Measurements from ENCODE around the gene TMEM158.

TMEM158 gene

DNA sequence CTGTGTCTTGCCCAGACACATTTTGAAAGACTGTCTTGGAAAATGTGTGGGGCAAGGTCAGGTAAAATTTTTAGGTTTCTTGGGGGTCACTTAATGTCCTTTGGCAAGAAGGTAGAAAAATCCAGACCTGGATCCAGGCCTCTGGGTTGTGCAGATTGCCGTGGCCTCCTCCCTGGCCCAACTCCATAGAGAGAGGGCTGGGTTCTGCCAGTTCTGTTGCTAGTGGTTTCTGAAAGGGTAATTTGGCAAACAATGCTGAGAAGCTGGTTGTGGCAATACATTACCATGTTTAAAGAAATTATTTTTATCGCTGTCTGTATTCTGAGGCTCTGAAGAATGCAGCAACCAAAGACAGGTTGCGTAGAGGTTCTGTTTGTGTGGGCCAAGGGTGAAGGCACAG is 20.2 kb upstream of the TMEM158 start:
- Histone ChIP-seq H2AFZ (ENCODE audit: low read depth, low read length) (no peak overlapping the region), H4K20me1 (ENCODE audit: insufficient read depth, low read length) (no peaks in the 10 kb centered on the region), H3K27me3 (ENCODE audit: insufficient read depth, low read length, poor library complexity) (no peaks in the 10 kb centered on the region), H3K4me1 (ENCODE audit: insufficient read depth, low read length) (no peaks in the 10 kb centered on the region), H3K9ac (ENCODE audit: low read depth, low read length) (no peak overlapping the region), H3K4me2 (ENCODE audit: insufficient read depth, low read length) (no peak overlapping the region), H3K79me2 (ENCODE audit: insufficient read depth, low read length) (no peaks in the 10 kb centered on the region), H3K27ac (ENCODE audit: low read length) (no peak overlapping the region), H3K4me3 (ENCODE audit: low read depth in 1 of 2, low read length in 2 of 2) (no peak overlapping the region), H3K36me3 (ENCODE audit: insufficient read depth, low read length) (no peaks in the 10 kb centered on the region), H3K9me3 (ENCODE audit: insufficient read depth, low read length, severe bottlenecking) (no peaks in the 10 kb centered on the region)
- no peak for TF ChIP-seq EZH2 (IDR thresholded peaks at IDR 0.05; ENCODE audit: borderline replicate concordance, low read depth, low read length, severe bottlenecking)
- TF ChIP-seq, protein P1, sequence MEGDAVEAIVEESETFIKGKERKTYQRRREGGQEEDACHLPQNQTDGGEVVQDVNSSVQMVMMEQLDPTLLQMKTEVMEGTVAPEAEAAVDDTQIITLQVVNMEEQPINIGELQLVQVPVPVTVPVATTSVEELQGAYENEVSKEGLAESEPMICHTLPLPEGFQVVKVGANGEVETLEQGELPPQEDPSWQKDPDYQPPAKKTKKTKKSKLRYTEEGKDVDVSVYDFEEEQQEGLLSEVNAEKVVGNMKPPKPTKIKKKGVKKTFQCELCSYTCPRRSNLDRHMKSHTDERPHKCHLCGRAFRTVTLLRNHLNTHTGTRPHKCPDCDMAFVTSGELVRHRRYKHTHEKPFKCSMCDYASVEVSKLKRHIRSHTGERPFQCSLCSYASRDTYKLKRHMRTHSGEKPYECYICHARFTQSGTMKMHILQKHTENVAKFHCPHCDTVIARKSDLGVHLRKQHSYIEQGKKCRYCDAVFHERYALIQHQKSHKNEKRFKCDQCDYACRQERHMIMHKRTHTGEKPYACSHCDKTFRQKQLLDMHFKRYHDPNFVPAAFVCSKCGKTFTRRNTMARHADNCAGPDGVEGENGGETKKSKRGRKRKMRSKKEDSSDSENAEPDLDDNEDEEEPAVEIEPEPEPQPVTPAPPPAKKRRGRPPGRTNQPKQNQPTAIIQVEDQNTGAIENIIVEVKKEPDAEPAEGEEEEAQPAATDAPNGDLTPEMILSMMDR (IDR thresholded peaks at IDR 0.05; ENCODE audit: borderline replicate concordance, extremely low read depth, low read length, poor library complexity, severe bottlenecking), result no peak
- DNase-seq, result no peak
- ATAC-seq (ENCODE audit: insufficient read depth, low read depth), result no peak

DNA sequence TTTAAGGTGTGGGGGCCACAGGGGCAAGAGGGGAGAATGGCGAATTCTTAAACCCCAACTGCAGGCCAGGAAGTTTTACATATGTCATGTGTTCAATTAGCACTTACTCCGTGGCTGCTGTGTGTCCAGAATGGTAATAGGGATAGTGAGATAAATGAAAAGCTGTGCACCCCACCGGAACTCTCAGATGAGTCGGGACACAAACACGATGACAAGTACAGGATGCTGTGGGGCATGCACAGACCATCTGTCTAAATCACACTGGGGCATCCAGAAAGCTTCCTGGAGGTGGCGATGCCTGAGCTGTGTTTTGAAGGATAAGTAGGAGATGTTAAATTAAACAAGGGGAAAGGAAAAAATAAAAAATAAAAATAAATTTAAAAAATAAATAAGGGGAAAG is 18.3 kb upstream of the TMEM158 start:
- TF ChIP-seq EZH2 (IDR thresholded peaks at IDR 0.05; ENCODE audit: borderline replicate concordance, low read depth, low read length, severe bottlenecking), result no peak
- TF ChIP-seq, protein P1 (IDR thresholded peaks at IDR 0.05; ENCODE audit: borderline replicate concordance, extremely low read depth, low read length, poor library complexity, severe bottlenecking), result no peak
- Histone ChIP-seq H3K9me3 (ENCODE audit: insufficient read depth, low read length, severe bottlenecking) (no peaks in the 10 kb centered on the region), H3K4me1 (ENCODE audit: insufficient read depth, low read length) (no peaks in the 10 kb centered on the region), H3K4me3 (ENCODE audit: low read depth in 1 of 2, low read length in 2 of 2) (no peak overlapping the region), H3K79me2 (ENCODE audit: insufficient read depth, low read length) (no peaks in the 10 kb centered on the region), H2AFZ (ENCODE audit: low read depth, low read length) (no peak overlapping the region), H3K4me2 (ENCODE audit: insufficient read depth, low read length) (no peak overlapping the region), H3K9ac (ENCODE audit: low read depth, low read length) (no peak overlapping the region), H4K20me1 (ENCODE audit: insufficient read depth, low read length) (no peaks in the 10 kb centered on the region), H3K27ac (ENCODE audit: low read length) (no peak overlapping the region), H3K36me3 (ENCODE audit: insufficient read depth, low read length) (no peaks in the 10 kb centered on the region), H3K27me3 (ENCODE audit: insufficient read depth, low read length, poor library complexity) (no peaks in the 10 kb centered on the region)
- ATAC-seq (ENCODE audit: insufficient read depth, low read depth), result no peak
- DNase-seq, result no peak

DNA sequence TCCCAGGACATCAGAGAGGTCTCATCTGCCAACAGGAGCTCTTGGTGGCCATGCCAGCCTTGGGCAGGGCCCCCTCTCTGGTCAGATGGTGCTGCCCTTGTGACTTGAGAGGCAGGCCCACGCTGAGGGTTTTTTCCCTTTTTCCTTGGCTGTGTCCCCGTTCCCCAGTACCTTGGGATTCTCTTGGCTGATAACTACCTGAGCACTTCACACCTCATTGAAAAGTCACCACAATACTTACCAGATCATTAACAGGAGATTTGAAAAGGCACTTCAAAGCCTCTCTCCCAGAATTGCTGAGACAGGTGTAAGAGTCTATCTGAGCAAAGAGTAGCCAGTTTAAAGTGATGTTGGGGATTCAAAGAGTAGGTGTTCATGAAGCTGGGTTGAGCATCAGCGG is 15.1 kb upstream of the TMEM158 start:
- no peak overlapping the region for H3K27ac ChIP-seq (ENCODE audit: low read length)
- H4K20me1 ChIP-seq (ENCODE audit: insufficient read depth, low read length), result no peaks in the 10 kb centered on the region
- ATAC-seq (ENCODE audit: insufficient read depth, low read depth), result no peak
- no peak for DNase-seq
- H3K4me1 ChIP-seq (ENCODE audit: insufficient read depth, low read length), result no peaks in the 10 kb centered on the region
- H3K4me3 ChIP-seq (ENCODE audit: low read depth in 1 of 2, low read length in 2 of 2), result no peak overlapping the region
- H3K9ac ChIP-seq (ENCODE audit: low read depth, low read length), result no peak overlapping the region
- no peak for TF ChIP-seq EZH2 (IDR thresholded peaks at IDR 0.05; ENCODE audit: borderline replicate concordance, low read depth, low read length, severe bottlenecking)
- TF ChIP-seq, protein P1 (IDR thresholded peaks at IDR 0.05; ENCODE audit: borderline replicate concordance, extremely low read depth, low read length, poor library complexity, severe bottlenecking), result no peak
- H3K36me3 ChIP-seq (ENCODE audit: insufficient read depth, low read length), result no peaks in the 10 kb centered on the region
- H3K79me2 ChIP-seq (ENCODE audit: insufficient read depth, low read length), result no peaks in the 10 kb centered on the region
- no peak overlapping the region for H3K4me2 ChIP-seq (ENCODE audit: insufficient read depth, low read length)
- H3K9me3 ChIP-seq (ENCODE audit: insufficient read depth, low read length, severe bottlenecking), result no peaks in the 10 kb centered on the region
- H2AFZ ChIP-seq (ENCODE audit: low read depth, low read length), result no peak overlapping the region
- no peaks in the 10 kb centered on the region for H3K27me3 ChIP-seq (ENCODE audit: insufficient read depth, low read length, poor library complexity)

DNA sequence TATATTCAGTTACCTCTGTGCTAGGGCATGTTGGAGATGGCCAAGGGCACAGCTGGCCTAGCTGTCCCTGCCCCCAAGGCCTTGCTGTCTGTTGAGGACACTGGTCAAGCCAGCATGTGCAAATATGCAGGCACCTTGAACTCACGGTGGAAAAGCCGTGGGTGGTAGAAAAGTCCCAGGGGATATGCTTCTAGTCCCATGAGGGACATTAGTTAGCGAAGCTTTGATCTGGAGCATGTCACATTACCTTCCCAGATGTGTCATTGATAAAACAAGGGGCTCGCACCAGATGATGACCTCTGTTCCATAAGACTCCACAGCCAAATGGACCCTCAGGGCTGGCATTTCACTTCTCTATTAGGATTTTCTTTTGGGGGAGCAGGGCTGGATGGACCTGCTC is 14.2 kb upstream of the TMEM158 start:
- no peak for TF ChIP-seq EZH2 (IDR thresholded peaks at IDR 0.05; ENCODE audit: borderline replicate concordance, low read depth, low read length, severe bottlenecking)
- TF ChIP-seq, protein P1 (IDR thresholded peaks at IDR 0.05; ENCODE audit: borderline replicate concordance, extremely low read depth, low read length, poor library complexity, severe bottlenecking), result no peak
- Histone ChIP-seq H3K4me3 (ENCODE audit: low read depth in 1 of 2, low read length in 2 of 2) (no peak overlapping the region), H3K4me1 (ENCODE audit: insufficient read depth, low read length) (no peaks in the 10 kb centered on the region), H3K27me3 (ENCODE audit: insufficient read depth, low read length, poor library complexity) (no peaks in the 10 kb centered on the region), H2AFZ (ENCODE audit: low read depth, low read length) (no peak overlapping the region), H3K36me3 (ENCODE audit: insufficient read depth, low read length) (no peaks in the 10 kb centered on the region), H3K79me2 (ENCODE audit: insufficient read depth, low read length) (no peaks in the 10 kb centered on the region), H3K27ac (ENCODE audit: low read length) (no peak overlapping the region), H3K4me2 (ENCODE audit: insufficient read depth, low read length) (no peak overlapping the region), H3K9me3 (ENCODE audit: insufficient read depth, low read length, severe bottlenecking) (no peaks in the 10 kb centered on the region), H3K9ac (ENCODE audit: low read depth, low read length) (no peak overlapping the region), H4K20me1 (ENCODE audit: insufficient read depth, low read length) (no peaks in the 10 kb centered on the region)
- DNase-seq (no peak), ATAC-seq (ENCODE audit: insufficient read depth, low read depth) (no peak)

Measured in DND-41 (cell line).